Sigmoid colon (tissue), 7 donors: Measurements from ENCODE around the gene SND1. TPM values are rescaled to one million over a fixed set of nuclear protein-coding genes. Genes with fewer than 3 reads are reported as not detected.

Experiments used
- DNase-seq: peaks from one replicate; pipeline ENCODE4 v3.0.0-alpha.2; 2019
- H3K27ac ChIP-seq, 4 donors: fragments of 200-600 bp; sonication (generic); one replicate each; pipeline ENCODE4 v1.5.1; 2016 to 2019; ENCODE audit warnings: mild to moderate bottlenecking in 1 of 4
- H3K27me3 ChIP-seq, 3 donors: fragments of 200-600 bp; sonication (generic); one replicate each; pipeline ENCODE4 v1.5.1; 2019; ENCODE audit warnings: mild to moderate bottlenecking in 1 of 3
- H3K36me3 ChIP-seq, 4 donors: fragments of 200-600 bp; sonication (generic); one replicate each; pipeline ENCODE4 v1.5.1; 2016 to 2019
- H3K4me1 ChIP-seq, 4 donors: fragments of 200-600 bp; sonication (generic); one replicate each; pipeline ENCODE4 v1.5.1; 2017 to 2019
- H3K4me3 ChIP-seq, 4 donors: fragments of 200-600 bp; sonication (generic); one replicate each; pipeline ENCODE4 v1.5.1; 2017 to 2019; ENCODE audit warnings: mild to moderate bottlenecking in 2 of 4, moderate library complexity in 1 of 4
- H3K9me3 ChIP-seq, 4 donors: fragments of 200-600 bp in 3 of 4; sonication (generic) in 3 of 4; one replicate each; pipeline versions ENCODE4 v1.5.1 to v1.6.1; 2013 to 2019
- CTCF ChIP-seq, 4 experiments: fragments of 450-650 bp in 3 of 4; fragments of 200-600 bp in 1 of 4; IDR thresholded peaks; one replicate each; pipeline ENCODE4 v1.5.1; 2016 to 2019; ENCODE audit warnings: antibody characterized with exemption in 4 of 4, mild to moderate bottlenecking in 3 of 4, moderate library complexity in 2 of 4
- EP300 ChIP-seq, 4 donors: sonication (generic); formaldehyde crosslinking; IDR thresholded peaks; one replicate each; pipeline ENCODE4 v1.6.1; 2017; ENCODE audit warnings: antibody characterized with exemption in 4 of 4
- POLR2A ChIP-seq, 2 donors: fragments of 450-650 bp; IDR thresholded peaks; one replicate each; pipeline ENCODE4 v1.6.1; 2016; ENCODE audit warnings: antibody characterized with exemption in 2 of 2, mild to moderate bottlenecking in 2 of 2, moderate library complexity in 2 of 2
- POLR2AphosphoS5 ChIP-seq, 4 donors: sonication (generic); formaldehyde crosslinking; IDR thresholded peaks; one replicate each; pipeline ENCODE4 v1.6.1; 2017; ENCODE audit warnings: antibody characterized with exemption in 4 of 4
- WGBS, 2 donors: extraction: QIAGEN DNeasy Blood & Tissue Kit; methylation state at CpG; one replicate each; pipeline ENCODE4 v1.1.7; 2013; 5-methylcytosine and 5-hydroxymethylcytosine counted together
- intact Hi-C: fragments of 100-400 bp; cut with DNase I; formaldehyde crosslinking; loops from one replicate; pipeline ENCODE4 v1.15.1; 2023
- polyA plus RNA-seq, 3 donors: library from polyadenylated mRNA; stranded (reverse); fragments of 200-250 nt; gene quantifications; one replicate each; pipeline ENCODE4 v1.2.3, GENCODE V29; 2013
- total RNA-seq, 4 donors: library from RNA; depleted of rRNA; stranded (reverse); fragments of >200 nt; gene quantifications; one replicate each; pipeline ENCODE4 v1.1.0, GENCODE V29; 2016
- donor health status: healthy with polysubstance abuse.
- donor health status: Bipolar disorder and iron deficiency.
- donor health status: healthy.

Gene SND1
- total and polyA plus RNA-seq, 7 donors, result 30.6 to 93.4 (median 71.3) TPM

GRCh38 chr7:128132426-128133069, 480.6 kb downstream of the SND1 start:
- intact Hi-C loops, result no loop called here
- TF ChIP-seq POLR2A (IDR thresholded peaks at IDR 0.05) (no peak), CTCF (IDR thresholded peaks at IDR 0.05) (no peak), EP300 (IDR thresholded peaks at IDR 0.05) (no peak), POLR2AphosphoS5 (IDR thresholded peaks at IDR 0.05) (no peak)
- H3K9me3 ChIP-seq, result no peaks in the 10 kb centered on the region
- 67 to 70% methylated on average over 9 of the region's 9 CpGs for WGBS, 2 donors
- H3K27ac ChIP-seq, result no peak overlapping the region
- H3K4me3 ChIP-seq, result no peak overlapping the region
- DNase-seq, result no peak
- no peaks in the 10 kb centered on the region for H3K36me3 ChIP-seq
- peaks cover 3 to 73% (median 36%) of the 10 kb centered on the region in 3 donors for H3K27me3 ChIP-seq
- peaks cover 0 to 24% (median 21%) of the 10 kb centered on the region in 4 donors for H3K4me1 ChIP-seq

GRCh38 chr7:128135159-128135514, 483.1 kb downstream of the SND1 start:
- intact Hi-C loops, result loop anchor here (1.0 kb wide), 1 partner anchor 74 kb away; no protein-coding TSS in a partner anchor
- H3K9me3 ChIP-seq, result no peaks in the 10 kb centered on the region
- peaks cover 3 to 78% (median 36%) of the 10 kb centered on the region in 3 donors for H3K27me3 ChIP-seq
- H3K4me3 ChIP-seq, result peak overlapping the region; percentile 18 to 58 (median 51)
- WGBS, 2 donors, result 6 to 9% methylated on average over 6 of the region's 6 CpGs
- no peak overlapping the region for H3K27ac ChIP-seq
- peaks cover 0 to 24% (median 21%) of the 10 kb centered on the region in 4 donors for H3K4me1 ChIP-seq
- no peaks in the 10 kb centered on the region for H3K36me3 ChIP-seq
- DNase-seq, result no peak
- no peak for TF ChIP-seq CTCF (IDR thresholded peaks at IDR 0.05)
- no peak for TF ChIP-seq EP300 (IDR thresholded peaks at IDR 0.05)
- no peak for TF ChIP-seq POLR2A (IDR thresholded peaks at IDR 0.05)
- TF ChIP-seq POLR2AphosphoS5 (IDR thresholded peaks at IDR 0.05), result no peak

- Histone ChIP-seq H3K36me3 (no peaks in the 10 kb centered on the region), H3K9me3 (no peaks in the 10 kb centered on the region), H3K27ac (no peak overlapping the region), H3K4me1 (peaks cover 0 to 24% (median 21%) of the 10 kb centered on the region in 4 donors), H3K4me3 (peak overlapping the region; percentile 38 to 58 (median 51)), H3K27me3 (peaks cover 3 to 72% (median 36%) of the 10 kb centered on the region in 3 donors)
- 1% methylated on average over 57 of the region's 57 CpGs for WGBS, 2 donors
- DNase-seq, result no peak
- TF ChIP-seq CTCF (IDR thresholded peaks at IDR 0.05) (peak in 3 of 4 experiments; percentile 26 to 98 (median 29)), POLR2A (IDR thresholded peaks at IDR 0.05) (no peak)
- intact Hi-C loops, result loop anchor here (1.0 to 2.0 kb wide), 2 partner anchors 74 to 427 kb away; no protein-coding TSS in a partner anchor
Observed at GRCh38 chr7:128135515-128136214, 483.7 kb downstream of the SND1 start.

GRCh38 chr7:128136215-128136597, 484.2 kb downstream of the SND1 start:
- Histone ChIP-seq H3K27ac (no peak overlapping the region), H3K9me3 (no peaks in the 10 kb centered on the region), H3K36me3 (no peaks in the 10 kb centered on the region), H3K4me1 (peaks cover 0 to 24% (median 21%) of the 10 kb centered on the region in 4 donors), H3K4me3 (peak overlapping the region; percentile 38 to 58 (median 51)), H3K27me3 (peaks cover 3 to 74% (median 36%) of the 10 kb centered on the region in 3 donors)
- TF ChIP-seq POLR2A (IDR thresholded peaks at IDR 0.05) (no peak), POLR2AphosphoS5 (IDR thresholded peaks at IDR 0.05) (no peak), EP300 (IDR thresholded peaks at IDR 0.05) (no peak), CTCF (IDR thresholded peaks at IDR 0.05) (no peak)
- intact Hi-C loops, result loop anchor here (2.0 kb wide), 1 partner anchor 427 kb away; no protein-coding TSS in a partner anchor
- WGBS, 2 donors, result 4 to 5% methylated on average over 22 of the region's 22 CpGs
- DNase-seq, result no peak
